ENCODE data around the gene DLG2.

- TF ChIP-seq POLR2A (IDR thresholded peaks at IDR 0.05) (no peak), CTCF (IDR thresholded peaks at IDR 0.05) (no peak)
Measured at GRCh38 chr11:84958295-84958694, 668.8 kb downstream of the DLG2 start.
